Measurements from ENCODE around the gene WFDC5.

DNA sequence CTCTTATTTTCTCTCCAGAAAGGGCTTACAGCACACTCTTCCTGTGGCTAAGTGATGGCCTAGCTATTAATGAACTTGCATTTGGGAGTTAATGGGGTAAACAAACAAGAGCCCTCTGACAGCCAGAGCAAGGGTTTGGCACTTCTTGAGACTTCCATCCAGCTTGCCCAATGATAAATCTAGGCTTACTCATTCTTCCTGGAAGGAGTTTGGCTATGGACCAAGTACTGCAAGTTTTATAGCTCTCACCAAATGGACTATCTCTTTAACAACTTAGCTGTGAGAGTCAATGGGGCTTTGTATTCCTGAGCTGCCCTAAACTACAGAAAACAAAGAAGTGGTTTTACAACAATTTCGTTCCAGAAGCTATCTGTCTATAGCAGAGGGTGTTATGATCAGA is 43.0 kb upstream of the WFDC5 start:
- TF ChIP-seq HEY1 (CRISPR knock-in tag; IDR thresholded peaks at IDR 0.05; ENCODE audit: borderline replicate concordance) (no peak), NR0B1 (IDR thresholded peaks at IDR 0.05; ENCODE audit: partially characterized antibody) (no peak), HCFC1 (IDR thresholded peaks at IDR 0.05; ENCODE audit: low read depth, low read length) (no peak), CTCF (IDR thresholded peaks at IDR 0.05 in 2 of 3, conservative IDR thresholded peaks at IDR 0.05 in 1 of 3; ENCODE audit: insufficient read depth in 2 of 3, low read depth in 1 of 3, low read length in 3 of 3) (no peak), ZNF354B (CRISPR knock-in tag; IDR thresholded peaks at IDR 0.05) (no peak)

Measured in K562 (cell line).